GM19351 (cell line): ENCODE results near the gene HIGD2B.
"Not testable (repeated sequence)": the region's sequence is repeated elsewhere in the genome, so short reads cannot be mapped to it uniquely, and the experiment has no call there.

ENCODE experiments used
- ATAC-seq: cut with Tn5 transposase; IDR thresholded peaks from one replicate; pipeline ENCODE4 v1.9.1; 2021; ENCODE audit warnings: mild to moderate bottlenecking, moderate library complexity; ENCODE audit not compliant: unreplicated experiment

The HIGD2B gene

GRCh38 chr15:72685925-72686794 lies at the start of gene HIGD2B, which contains the start of gene BBS4:
Gene HIGD2B, minus strand, starts transcription at chr15:72686182. Its CDS starts 9,808 bp downstream, at chr15:72676374.
Gene BBS4, plus strand, starts transcription at chr15:72686207. Its CDS starts 21 bp downstream, at chr15:72686228.
- ATAC-seq, result peak; percentile 94

- ATAC-seq, result no peak
These were observed 49.1 kb upstream of the HIGD2B start for GRCh38 chr15:72735111-72735510.

DNA sequence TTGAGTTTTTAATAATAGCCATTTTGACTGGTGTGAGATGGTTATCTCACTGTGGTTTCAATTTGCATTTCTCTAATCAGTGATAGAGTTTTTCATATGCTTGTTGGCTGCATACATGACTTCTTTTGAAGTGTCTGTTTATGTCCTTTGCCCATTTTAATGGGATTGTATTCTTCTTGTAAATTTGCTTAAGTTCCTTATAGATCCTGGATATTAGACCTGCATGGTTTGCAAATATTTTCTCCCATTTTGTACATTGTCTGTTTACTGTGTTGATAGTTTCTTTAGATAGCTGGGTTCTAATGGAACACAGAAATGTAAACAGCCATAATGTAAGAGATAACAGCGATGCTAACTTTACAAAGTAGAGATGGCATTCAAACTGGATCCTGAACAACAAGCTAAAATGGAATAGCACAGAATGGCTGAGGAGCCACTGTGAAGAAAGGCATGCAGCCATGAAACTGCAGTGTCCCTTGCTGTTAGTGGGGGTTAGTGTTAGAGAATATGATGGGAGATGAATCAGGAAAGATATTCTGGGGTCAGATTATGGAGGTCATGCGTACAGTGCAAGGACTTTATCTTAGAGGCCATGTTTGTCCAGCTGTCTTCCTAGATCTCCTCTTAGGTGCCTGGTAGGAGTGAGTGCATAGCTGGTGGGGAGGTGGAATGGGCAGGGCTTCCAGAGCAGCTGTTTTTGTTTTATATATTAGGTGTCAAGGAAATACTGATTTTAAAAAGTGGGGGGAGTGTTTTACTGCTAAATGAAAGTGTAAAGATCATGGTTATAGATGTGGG lies 48.2 kb upstream of the HIGD2B start:
- ATAC-seq, result no peak

GRCh38 chr15:72732516-72732915 lies 46.5 kb upstream of the HIGD2B start:
- no peak for ATAC-seq

DNA sequence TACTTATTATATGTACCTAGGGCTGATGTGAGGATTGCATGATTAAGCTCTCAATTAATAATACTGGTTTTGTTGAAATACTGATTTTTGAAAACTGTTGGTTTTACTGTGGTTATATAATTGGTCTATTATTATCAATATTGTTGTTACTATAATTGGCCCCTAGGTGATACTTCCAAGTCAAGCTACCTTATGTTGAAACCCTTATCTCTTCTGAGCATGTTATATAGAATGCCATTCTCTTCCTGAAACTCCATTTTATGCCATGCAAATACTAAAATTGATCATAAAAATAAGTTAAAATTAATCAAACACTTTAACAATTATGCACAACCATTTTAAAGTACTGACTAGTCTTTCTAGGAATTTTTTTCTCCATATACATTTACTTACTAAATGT lies 46.1 kb upstream of the HIGD2B start:
- no peak for ATAC-seq

GRCh38 chr15:72728821-72729220 lies 42.8 kb upstream of the HIGD2B start:
- no peak for ATAC-seq

GRCh38 chr15:72728249-72728648 lies 42.3 kb upstream of the HIGD2B start:
- not testable (repeated sequence) for ATAC-seq

- ATAC-seq, result no peak
These were observed 41.2 kb upstream of the HIGD2B start for GRCh38 chr15:72727154-72727553.

GRCh38 chr15:72725851-72726250 lies 39.9 kb upstream of the HIGD2B start:
- ATAC-seq, result not testable (repeated sequence)

DNA sequence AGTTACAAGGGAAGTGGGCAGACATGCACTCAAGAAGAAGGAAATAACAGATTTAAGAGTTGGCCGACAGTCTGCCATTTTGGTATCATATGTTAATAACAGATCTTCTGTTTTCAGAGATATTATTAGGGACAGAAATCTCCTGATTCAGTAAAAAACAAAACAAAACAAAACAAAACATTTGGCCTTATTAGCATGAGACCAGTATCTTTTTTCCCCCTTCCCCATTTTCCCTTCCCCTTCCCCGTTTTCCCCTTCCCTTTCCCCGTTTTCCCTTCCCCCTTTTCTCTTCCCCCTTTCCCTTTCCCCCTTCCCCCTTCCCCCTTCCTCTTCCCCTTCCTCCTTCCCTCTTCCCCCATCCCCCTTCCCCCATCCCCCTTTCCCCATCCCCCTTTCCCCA lies 39.5 kb upstream of the HIGD2B start:
- ATAC-seq, result no peak

DNA sequence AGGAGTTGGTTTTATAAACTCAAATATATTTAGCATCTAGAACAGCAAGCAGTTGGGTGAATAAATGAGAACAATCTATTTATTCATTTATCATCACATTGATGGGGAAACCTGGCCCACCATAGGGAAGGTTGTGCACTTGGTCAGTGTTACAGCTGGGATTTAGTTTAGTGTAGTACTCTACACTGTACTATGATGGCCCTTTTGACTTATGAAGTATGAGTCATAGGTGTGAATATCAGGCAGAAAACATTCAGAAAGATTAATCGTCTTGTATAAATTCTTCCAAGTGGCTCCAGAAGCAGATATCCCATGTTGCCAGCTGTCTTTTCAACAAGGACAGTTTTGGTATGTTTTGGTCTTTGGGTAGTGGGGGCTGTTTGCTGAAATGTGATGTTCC lies 38.0 kb upstream of the HIGD2B start:
- ATAC-seq, result no peak

- no peak for ATAC-seq
These were observed 36.2 kb upstream of the HIGD2B start for GRCh38 chr15:72722071-72722696.

DNA sequence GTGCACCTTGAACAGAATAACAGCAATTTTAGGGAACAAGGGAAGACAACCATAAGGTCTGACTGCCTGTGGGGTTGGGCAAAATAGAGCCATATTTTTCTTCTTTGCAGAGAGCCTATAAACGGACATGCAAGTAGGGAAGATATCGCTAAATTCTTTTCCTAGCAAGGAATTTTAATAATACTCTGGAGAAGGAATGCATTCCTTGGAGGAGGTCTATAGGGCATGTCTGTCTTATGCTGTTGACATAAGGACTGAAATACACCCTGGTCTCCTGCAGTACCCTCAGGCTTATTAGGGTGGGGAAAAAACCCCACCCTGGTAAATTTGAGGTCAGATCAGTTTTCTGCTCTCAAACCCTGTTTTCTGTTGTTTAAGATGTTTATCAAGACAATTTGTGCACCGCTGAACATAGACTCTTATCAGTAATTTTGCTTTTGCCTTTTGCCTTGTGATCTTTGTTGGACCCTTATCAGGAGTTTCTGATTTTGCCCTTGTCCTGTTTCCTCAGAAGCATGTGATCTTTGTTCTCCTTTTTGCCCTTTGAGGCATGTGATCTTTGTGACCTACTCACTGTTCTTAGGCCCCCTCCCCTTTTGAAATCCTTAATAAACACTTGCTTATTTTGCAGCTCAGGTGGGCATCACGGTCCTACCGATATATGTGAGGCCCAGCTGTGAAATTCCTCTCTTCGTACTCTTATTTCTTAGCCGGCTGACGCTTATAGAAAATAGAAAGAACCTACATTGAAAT lies 22.7 kb upstream of the HIGD2B start:
- ATAC-seq, result not testable (repeated sequence)

DNA sequence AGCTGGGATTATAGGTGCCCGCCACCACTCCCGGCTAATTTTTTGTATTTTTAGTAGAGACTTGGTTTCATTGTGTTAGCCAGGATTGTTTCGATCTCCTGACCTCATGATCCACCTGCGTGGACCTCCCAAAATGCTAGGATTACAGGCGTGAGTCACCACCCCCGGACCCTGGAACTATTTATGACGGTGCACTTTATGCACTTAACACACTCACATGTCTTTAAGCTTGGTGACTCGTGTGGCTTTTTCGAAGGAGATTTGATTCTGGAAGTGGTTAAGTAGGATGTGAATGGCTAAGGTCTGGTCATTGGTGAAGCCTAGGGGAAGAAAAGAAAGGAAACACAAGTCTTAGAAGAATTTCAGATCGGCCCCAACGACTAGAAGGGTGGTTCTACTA lies 20.3 kb upstream of the HIGD2B start:
- ATAC-seq, result no peak

- no peak for ATAC-seq
These were observed 14.1 kb upstream of the HIGD2B start for GRCh38 chr15:72700076-72700475.

- no peak for ATAC-seq
These were observed 13.0 kb upstream of the HIGD2B start for GRCh38 chr15:72698938-72699337.

DNA sequence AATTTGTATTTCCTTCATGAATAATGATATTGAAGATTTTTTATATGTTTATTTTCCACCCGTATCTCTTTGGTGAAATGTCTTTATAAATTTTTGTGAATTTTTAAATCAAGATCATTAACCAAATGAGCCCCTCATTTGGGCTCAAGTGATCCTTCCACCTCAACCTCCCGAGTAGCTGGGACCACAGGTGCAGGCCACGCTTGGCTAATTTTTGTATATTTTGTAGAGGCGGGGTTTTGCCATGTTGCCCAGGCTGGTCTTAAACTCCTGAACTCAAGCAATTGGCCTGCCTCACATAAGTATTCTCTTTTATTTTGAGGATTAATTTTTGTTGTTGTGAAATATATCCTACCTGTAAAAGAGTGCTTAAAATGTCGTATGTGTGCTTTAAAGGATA lies 5.0 kb upstream of the HIGD2B start:
- no peak for ATAC-seq

DNA sequence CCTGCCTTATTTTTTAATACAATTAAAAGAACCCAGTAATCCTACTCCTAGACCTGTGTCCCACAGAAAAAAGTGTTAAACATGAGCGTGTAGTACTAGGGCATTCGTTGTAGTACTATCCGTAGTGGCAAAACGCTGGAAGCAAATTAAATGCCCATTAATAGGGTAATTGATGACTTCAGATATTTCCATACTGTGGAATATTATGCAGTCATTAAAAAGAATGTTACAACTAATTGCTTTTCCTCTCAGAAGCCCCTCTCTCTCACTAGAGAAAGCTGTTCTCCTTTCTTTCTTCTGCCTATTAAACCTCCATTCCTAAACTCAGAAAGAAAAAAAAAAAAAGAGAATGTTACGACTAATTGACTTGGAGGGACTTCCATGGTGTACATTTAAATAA lies 2.7 kb upstream of the HIGD2B start:
- ATAC-seq, result no peak

- ATAC-seq, result no peak
These were observed 569 bp downstream of the HIGD2B start for GRCh38 chr15:72685301-72685924.

- ATAC-seq, result no peak
These were observed 3.2 kb downstream of the HIGD2B start for GRCh38 chr15:72682772-72683171.
